Measurements from ENCODE around the gene TMEM220.

TMEM220 gene

DNA sequence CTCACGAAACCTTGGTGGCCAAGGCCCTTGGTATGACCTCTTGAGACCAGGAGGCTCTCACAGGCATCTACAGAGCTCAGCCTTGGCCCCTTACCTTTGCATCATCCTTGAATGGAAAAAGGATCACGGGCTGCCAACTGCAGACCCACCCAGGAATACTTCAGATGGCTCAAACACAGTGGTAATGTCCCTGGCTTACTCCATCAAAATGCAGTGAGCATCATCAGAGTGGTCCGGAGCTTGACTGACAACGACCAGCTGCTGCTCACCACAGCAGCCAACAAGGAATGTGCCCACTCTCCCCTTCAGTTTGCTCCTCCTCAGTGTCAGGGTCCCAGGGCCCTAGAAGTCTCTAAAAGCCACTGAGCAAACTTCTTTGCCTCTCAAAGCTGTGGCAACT, 55.1 kb downstream of the TMEM220 start:
- CTCF ChIA-PET: interaction anchor here (1.2 to 1.6 kb wide), 3 partner anchors 9 to 28 kb away, joined by 4 to 6 read pairs (median 6); no protein-coding TSS in a partner anchor
- no peak overlapping the region for H3K27ac ChIP-seq (ENCODE audit: insufficient read depth in 1 of 2, low read depth in 1 of 2, low read length in 2 of 2, poor library complexity in 1 of 2, severe bottlenecking in 2 of 2)
- 93% methylated on average over 4 of the region's 4 CpGs for WGBS (ENCODE audit: insufficient coverage)
- peaks cover 0 to 44% (median 33%) of the 10 kb centered on the region in 4 experiments for H3K36me3 ChIP-seq (ENCODE audit: control insufficient read depth in 4 of 4, insufficient read depth in 4 of 4, low read length in 3 of 4)
- no peaks in the 10 kb centered on the region for H3K27me3 ChIP-seq (replicated peaks in 2 of 5; ENCODE audit: control insufficient read depth in 4 of 5, insufficient read depth in 5 of 5, low read length in 4 of 5)
- H3K9me3 ChIP-seq (ENCODE audit: control extremely low read depth in 1 of 5, control insufficient read depth in 4 of 5, insufficient read depth in 2 of 5, low read depth in 1 of 5, low read length in 4 of 5): no peaks in the 10 kb centered on the region
- no peak for DNase-seq
- no peaks in the 10 kb centered on the region for H3K4me1 ChIP-seq (ENCODE audit: control extremely low read depth in 1 of 4, control insufficient read depth in 4 of 4, insufficient read depth in 4 of 4, low read length in 3 of 4)
- no peak overlapping the region for H3K4me3 ChIP-seq (ENCODE audit: control insufficient read depth in 1 of 7, extremely low read depth in 1 of 7, insufficient read depth in 4 of 7, low read depth in 2 of 7, low read length in 6 of 7)
- POLR2A ChIA-PET: no interaction called here

DNA sequence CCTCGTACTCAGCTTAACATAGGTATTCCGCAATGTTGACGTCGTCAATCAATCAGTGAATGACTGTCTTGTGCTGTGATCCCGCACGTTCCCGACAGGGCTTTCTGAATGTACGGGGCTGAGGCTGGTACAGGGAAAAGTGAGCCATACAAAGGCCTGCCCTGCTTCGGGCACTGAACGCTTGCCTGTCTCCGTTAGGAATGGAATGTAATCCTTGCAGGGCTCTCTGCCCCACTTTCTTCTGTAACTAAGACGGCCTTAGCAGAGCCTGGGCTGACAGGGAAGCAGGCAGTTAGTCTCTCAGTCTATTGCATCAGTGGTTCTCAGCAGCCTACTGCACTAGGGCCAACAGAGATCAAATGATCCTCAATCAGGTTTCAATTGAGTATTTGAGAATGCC, 56.5 kb downstream of the TMEM220 start:
- CTCF ChIA-PET: interaction anchor here (1.1 to 1.4 kb wide), 2 partner anchors 10 to 27 kb away, joined by 4 to 7 read pairs; no protein-coding TSS in a partner anchor
- POLR2A ChIA-PET: no interaction called here
- Histone ChIP-seq H3K27me3 (replicated peaks in 2 of 5; ENCODE audit: control insufficient read depth in 4 of 5, insufficient read depth in 5 of 5, low read length in 4 of 5) (no peaks in the 10 kb centered on the region), H3K27ac (ENCODE audit: insufficient read depth in 1 of 2, low read depth in 1 of 2, low read length in 2 of 2, poor library complexity in 1 of 2, severe bottlenecking in 2 of 2) (no peak overlapping the region), H3K4me3 (ENCODE audit: control insufficient read depth in 1 of 7, extremely low read depth in 1 of 7, insufficient read depth in 4 of 7, low read depth in 2 of 7, low read length in 6 of 7) (no peak overlapping the region), H3K4me1 (ENCODE audit: control extremely low read depth in 1 of 4, control insufficient read depth in 4 of 4, insufficient read depth in 4 of 4, low read length in 3 of 4) (no peaks in the 10 kb centered on the region), H3K9me3 (ENCODE audit: control extremely low read depth in 1 of 5, control insufficient read depth in 4 of 5, insufficient read depth in 2 of 5, low read depth in 1 of 5, low read length in 4 of 5) (no peaks in the 10 kb centered on the region), H3K36me3 (ENCODE audit: control insufficient read depth in 4 of 4, insufficient read depth in 4 of 4, low read length in 3 of 4) (peaks cover 0 to 34% (median 22%) of the 10 kb centered on the region in 4 experiments)
- 97% methylated on average over 12 of the region's 12 CpGs for WGBS (ENCODE audit: insufficient coverage)
- no peak for DNase-seq

DNA sequence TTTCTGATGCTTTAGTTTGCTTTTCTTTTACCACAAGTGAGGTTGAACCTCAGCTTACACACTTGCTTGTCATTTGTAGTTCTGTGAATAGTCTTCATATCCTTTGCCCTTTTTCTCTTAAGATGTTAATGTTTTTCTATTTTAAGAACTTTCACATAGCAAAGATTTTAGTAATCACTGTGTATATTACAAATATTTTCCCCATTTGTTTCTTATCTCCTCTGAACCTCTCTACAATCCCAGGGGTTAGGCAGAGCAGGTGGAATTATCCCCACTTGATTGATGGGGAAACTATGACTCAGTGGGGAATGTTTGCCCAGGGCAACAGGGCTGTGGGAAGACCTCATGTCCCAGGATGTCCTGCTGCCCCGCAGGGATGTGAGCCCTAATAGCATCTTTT, 61.0 kb downstream of the TMEM220 start:
- no peak for DNase-seq
- H3K27me3 ChIP-seq (replicated peaks in 2 of 5; ENCODE audit: control insufficient read depth in 4 of 5, insufficient read depth in 5 of 5, low read length in 4 of 5): no peaks in the 10 kb centered on the region
- H3K36me3 ChIP-seq (ENCODE audit: control insufficient read depth in 4 of 4, insufficient read depth in 4 of 4, low read length in 3 of 4): peaks cover 0 to 5% (median 4%) of the 10 kb centered on the region in 4 experiments
- WGBS (ENCODE audit: insufficient coverage): no CpG with 5 or more reads among the region's 1 CpG
- no peak overlapping the region for H3K4me3 ChIP-seq (ENCODE audit: control insufficient read depth in 1 of 7, extremely low read depth in 1 of 7, insufficient read depth in 4 of 7, low read depth in 2 of 7, low read length in 6 of 7)
- H3K9me3 ChIP-seq (ENCODE audit: control extremely low read depth in 1 of 5, control insufficient read depth in 4 of 5, insufficient read depth in 2 of 5, low read depth in 1 of 5, low read length in 4 of 5): no peaks in the 10 kb centered on the region
- POLR2A ChIA-PET: no interaction called here
- H3K27ac ChIP-seq (ENCODE audit: insufficient read depth in 1 of 2, low read depth in 1 of 2, low read length in 2 of 2, poor library complexity in 1 of 2, severe bottlenecking in 2 of 2): no peak overlapping the region
- no peaks in the 10 kb centered on the region for H3K4me1 ChIP-seq (ENCODE audit: control extremely low read depth in 1 of 4, control insufficient read depth in 4 of 4, insufficient read depth in 4 of 4, low read length in 3 of 4)
- CTCF ChIA-PET: interaction anchor here (0.6 to 1.8 kb wide), 2 partner anchors 22 to 48 kb away, joined by 3 to 5 read pairs; no protein-coding TSS in a partner anchor

GRCh38 chr17:10666906-10667305, 62.9 kb downstream of the TMEM220 start:
- no peaks in the 10 kb centered on the region for H3K9me3 ChIP-seq (ENCODE audit: control extremely low read depth in 1 of 5, control insufficient read depth in 4 of 5, insufficient read depth in 2 of 5, low read depth in 1 of 5, low read length in 4 of 5)
- peaks cover 0 to under 1% (median 0%) of the 10 kb centered on the region in 4 experiments for H3K36me3 ChIP-seq (ENCODE audit: control insufficient read depth in 4 of 4, insufficient read depth in 4 of 4, low read length in 3 of 4)
- POLR2A ChIA-PET: no interaction called here
- no peak for DNase-seq
- CTCF ChIA-PET: no interaction called here
- no CpG with 5 or more reads among the region's 5 CpGs for WGBS (ENCODE audit: insufficient coverage)
- no peaks in the 10 kb centered on the region for H3K4me1 ChIP-seq (ENCODE audit: control extremely low read depth in 1 of 4, control insufficient read depth in 4 of 4, insufficient read depth in 4 of 4, low read length in 3 of 4)
- no peak overlapping the region for H3K27ac ChIP-seq (ENCODE audit: insufficient read depth in 1 of 2, low read depth in 1 of 2, low read length in 2 of 2, poor library complexity in 1 of 2, severe bottlenecking in 2 of 2)
- H3K4me3 ChIP-seq (ENCODE audit: control insufficient read depth in 1 of 7, extremely low read depth in 1 of 7, insufficient read depth in 4 of 7, low read depth in 2 of 7, low read length in 6 of 7): no peak overlapping the region
- H3K27me3 ChIP-seq (replicated peaks in 2 of 5; ENCODE audit: control insufficient read depth in 4 of 5, insufficient read depth in 5 of 5, low read length in 4 of 5): no peaks in the 10 kb centered on the region

GRCh38 chr17:10664571-10664970, 65.3 kb downstream of the TMEM220 start:
- Histone ChIP-seq H3K9me3 (ENCODE audit: control extremely low read depth in 1 of 5, control insufficient read depth in 4 of 5, insufficient read depth in 2 of 5, low read depth in 1 of 5, low read length in 4 of 5) (no peaks in the 10 kb centered on the region), H3K27me3 (replicated peaks in 2 of 5; ENCODE audit: control insufficient read depth in 4 of 5, insufficient read depth in 5 of 5, low read length in 4 of 5) (no peaks in the 10 kb centered on the region), H3K4me3 (ENCODE audit: control insufficient read depth in 1 of 7, extremely low read depth in 1 of 7, insufficient read depth in 4 of 7, low read depth in 2 of 7, low read length in 6 of 7) (no peak overlapping the region), H3K27ac (ENCODE audit: insufficient read depth in 1 of 2, low read depth in 1 of 2, low read length in 2 of 2, poor library complexity in 1 of 2, severe bottlenecking in 2 of 2) (no peak overlapping the region), H3K4me1 (ENCODE audit: control extremely low read depth in 1 of 4, control insufficient read depth in 4 of 4, insufficient read depth in 4 of 4, low read length in 3 of 4) (no peaks in the 10 kb centered on the region), H3K36me3 (ENCODE audit: control insufficient read depth in 4 of 4, insufficient read depth in 4 of 4, low read length in 3 of 4) (peaks cover 0 to 9% (median under 1%) of the 10 kb centered on the region in 4 experiments)
- no peak for DNase-seq
- CTCF ChIA-PET: interaction anchor here (0.7 to 1.2 kb wide), 5 partner anchors 10 to 17 kb away, joined by 3 to 8 read pairs (median 3); no protein-coding TSS in a partner anchor
- POLR2A ChIA-PET: interaction anchor here (0.6 kb wide), 1 partner anchor 576 kb away, joined by 3 read pairs; no protein-coding TSS in a partner anchor
- WGBS (ENCODE audit: insufficient coverage): 100% methylated on average over 7 of the region's 9 CpGs

Data from common myeloid progenitor, CD34-positive (primary cell).